Osteocyte (in vitro differentiated cells): ENCODE results near the gene MRAP. TPM values are rescaled to one million over a fixed set of nuclear protein-coding genes. Genes with fewer than 3 reads are reported as not detected.

Experiments used
- DNase-seq: peaks from one replicate; pipeline ENCODE4 v3.0.0; 2021; ENCODE audit warnings: mixed read lengths; ENCODE audit not compliant: unreplicated experiment; ENCODE audit errors: extremely low spot score
- H3K27ac Mint-ChIP-seq: one replicate; pipeline ENCODE4 v1.8.0; 2021; ENCODE audit warnings: mild to moderate bottlenecking, mixed read lengths; ENCODE audit not compliant: unreplicated experiment
- H3K27me3 Mint-ChIP-seq: one replicate; pipeline ENCODE4 v1.8.0; 2021; ENCODE audit warnings: mixed read lengths; ENCODE audit not compliant: unreplicated experiment
- H3K36me3 Mint-ChIP-seq: one replicate; pipeline ENCODE4 v1.8.0; 2021; ENCODE audit warnings: mixed read lengths; ENCODE audit not compliant: unreplicated experiment
- H3K4me1 Mint-ChIP-seq: one replicate; pipeline ENCODE4 v1.8.0; 2021; ENCODE audit warnings: mixed read lengths; ENCODE audit not compliant: unreplicated experiment
- H3K4me3 Mint-ChIP-seq: one replicate; pipeline ENCODE4 v1.8.0; 2021; ENCODE audit warnings: mild to moderate bottlenecking, moderate library complexity, mixed read lengths; ENCODE audit not compliant: unreplicated experiment
- H3K9me3 Mint-ChIP-seq: one replicate; pipeline ENCODE4 v1.8.0; 2021; ENCODE audit warnings: mixed read lengths; ENCODE audit not compliant: unreplicated experiment
- total RNA-seq: library from RNA; stranded (reverse); gene quantifications from 2 replicates; pipeline ENCODE4 v1.2.1, GENCODE V29; 2021
- TF ChIP-seq, protein P1 (sequence below): fragments of 200-600 bp; sonication (generic); IDR thresholded peaks from 2 replicates; pipeline ENCODE4 v1.5.0; 2021; ENCODE audit warnings: antibody characterized with exemption, mild to moderate bottlenecking, moderate library complexity

Gene MRAP
- total RNA-seq, 1 donor from 2014 or later = not detected

DNA sequence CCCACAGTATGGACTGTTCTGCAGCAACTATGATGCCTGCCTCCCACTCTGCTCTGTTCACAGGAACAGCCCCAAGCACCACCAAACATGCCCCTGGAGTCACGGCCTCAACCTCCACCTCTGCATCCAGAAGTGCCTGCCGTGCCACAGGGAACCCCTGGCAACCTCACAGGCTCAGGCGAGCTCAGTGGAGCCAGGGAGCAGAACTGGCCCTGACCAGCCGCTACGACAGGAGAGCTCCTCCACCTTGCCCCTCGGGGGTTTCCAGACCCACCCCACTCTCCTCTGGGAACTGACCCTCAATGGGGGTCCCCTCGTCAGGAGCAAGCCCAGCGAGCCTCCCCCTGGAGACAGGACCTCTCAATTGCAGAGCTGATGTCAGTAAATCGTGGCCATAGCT, 13.0 kb downstream of the MRAP start:
- peaks cover 14% of the 10 kb centered on the region for H3K36me3 Mint-ChIP-seq
- no peak overlapping the region for H3K4me3 Mint-ChIP-seq
- DNase-seq = peak; percentile 81
- H3K27me3 Mint-ChIP-seq = no peaks in the 10 kb centered on the region
- H3K27ac Mint-ChIP-seq = no peak overlapping the region
- H3K4me1 Mint-ChIP-seq = no peaks in the 10 kb centered on the region
- no peaks in the 10 kb centered on the region for H3K9me3 Mint-ChIP-seq
- TF ChIP-seq, protein P1, sequence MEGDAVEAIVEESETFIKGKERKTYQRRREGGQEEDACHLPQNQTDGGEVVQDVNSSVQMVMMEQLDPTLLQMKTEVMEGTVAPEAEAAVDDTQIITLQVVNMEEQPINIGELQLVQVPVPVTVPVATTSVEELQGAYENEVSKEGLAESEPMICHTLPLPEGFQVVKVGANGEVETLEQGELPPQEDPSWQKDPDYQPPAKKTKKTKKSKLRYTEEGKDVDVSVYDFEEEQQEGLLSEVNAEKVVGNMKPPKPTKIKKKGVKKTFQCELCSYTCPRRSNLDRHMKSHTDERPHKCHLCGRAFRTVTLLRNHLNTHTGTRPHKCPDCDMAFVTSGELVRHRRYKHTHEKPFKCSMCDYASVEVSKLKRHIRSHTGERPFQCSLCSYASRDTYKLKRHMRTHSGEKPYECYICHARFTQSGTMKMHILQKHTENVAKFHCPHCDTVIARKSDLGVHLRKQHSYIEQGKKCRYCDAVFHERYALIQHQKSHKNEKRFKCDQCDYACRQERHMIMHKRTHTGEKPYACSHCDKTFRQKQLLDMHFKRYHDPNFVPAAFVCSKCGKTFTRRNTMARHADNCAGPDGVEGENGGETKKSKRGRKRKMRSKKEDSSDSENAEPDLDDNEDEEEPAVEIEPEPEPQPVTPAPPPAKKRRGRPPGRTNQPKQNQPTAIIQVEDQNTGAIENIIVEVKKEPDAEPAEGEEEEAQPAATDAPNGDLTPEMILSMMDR = no peak

DNA sequence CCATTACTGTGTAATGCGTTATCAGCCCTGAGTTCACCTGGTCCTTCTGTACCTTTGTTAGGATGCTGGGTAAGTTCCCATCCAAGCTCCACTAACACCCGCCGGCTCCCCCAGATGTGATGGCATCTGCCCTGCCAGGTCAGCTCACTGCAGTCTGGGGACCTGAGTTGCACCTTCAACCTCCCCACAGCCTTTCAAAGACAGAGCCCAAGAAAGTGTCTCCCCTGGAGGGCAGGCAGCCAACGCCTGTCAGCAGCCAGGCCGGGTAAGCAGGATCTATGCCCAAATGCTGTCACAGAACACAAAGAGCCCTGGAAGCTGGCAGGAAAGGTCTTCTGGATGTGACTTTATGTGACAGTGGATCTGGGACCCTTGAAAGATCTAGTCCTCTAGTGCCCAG, 13.7 kb downstream of the MRAP start:
- peak; percentile 76 for DNase-seq
- Mint-ChIP-seq H3K9me3 (no peaks in the 10 kb centered on the region), H3K27ac (no peak overlapping the region), H3K36me3 (peaks cover 12% of the 10 kb centered on the region), H3K4me3 (no peak overlapping the region), H3K4me1 (no peaks in the 10 kb centered on the region), H3K27me3 (no peaks in the 10 kb centered on the region)
- TF ChIP-seq, protein P1 = no peak

DNA sequence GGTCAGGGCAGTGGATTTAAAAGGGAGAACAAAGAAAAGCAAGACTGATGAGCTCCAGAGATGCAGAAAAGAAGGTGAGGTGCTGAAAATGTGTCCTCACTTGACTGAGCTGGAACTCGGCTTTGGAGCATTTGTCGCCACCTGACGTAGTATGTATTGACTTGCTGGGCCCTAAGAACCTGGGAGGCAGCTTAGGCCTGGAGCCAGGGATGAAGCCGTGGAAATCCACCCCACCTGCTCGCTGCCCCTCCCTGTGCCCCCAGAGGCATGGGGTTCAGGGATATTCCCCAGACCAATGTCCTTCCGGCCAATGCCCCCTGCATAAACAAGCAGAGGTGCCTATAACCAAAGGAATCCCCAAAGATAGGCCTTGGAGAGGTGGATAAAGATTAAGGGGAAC, 14.3 kb downstream of the MRAP start:
- Mint-ChIP-seq H3K4me3 (no peak overlapping the region), H3K27ac (no peak overlapping the region), H3K9me3 (no peaks in the 10 kb centered on the region), H3K36me3 (peaks cover 13% of the 10 kb centered on the region), H3K27me3 (no peaks in the 10 kb centered on the region), H3K4me1 (no peaks in the 10 kb centered on the region)
- DNase-seq = peak; percentile 77
- TF ChIP-seq, protein P1 = no peak

DNA sequence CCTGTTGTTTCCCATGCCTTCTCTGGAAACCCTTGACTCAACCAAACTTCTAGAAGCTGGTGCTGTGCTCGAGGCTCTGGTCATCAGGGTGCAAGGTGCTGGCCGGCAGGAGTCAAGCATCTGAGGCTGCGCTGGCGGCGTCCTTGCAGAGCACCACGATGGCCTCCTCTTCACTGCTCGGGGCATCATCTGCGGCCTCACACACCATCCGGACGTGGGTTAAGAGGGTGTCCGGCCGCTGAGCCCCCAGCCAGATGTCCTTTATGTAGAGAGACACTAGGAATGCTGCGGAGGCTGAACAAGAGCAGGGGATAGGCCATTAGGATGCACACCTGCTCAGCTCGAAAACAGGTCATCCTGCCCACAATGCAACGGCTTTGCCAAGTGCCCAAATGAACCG, 16.2 kb downstream of the MRAP start:
- no peaks in the 10 kb centered on the region for H3K27me3 Mint-ChIP-seq
- H3K27ac Mint-ChIP-seq = no peak overlapping the region
- H3K4me1 Mint-ChIP-seq = no peaks in the 10 kb centered on the region

DNA sequence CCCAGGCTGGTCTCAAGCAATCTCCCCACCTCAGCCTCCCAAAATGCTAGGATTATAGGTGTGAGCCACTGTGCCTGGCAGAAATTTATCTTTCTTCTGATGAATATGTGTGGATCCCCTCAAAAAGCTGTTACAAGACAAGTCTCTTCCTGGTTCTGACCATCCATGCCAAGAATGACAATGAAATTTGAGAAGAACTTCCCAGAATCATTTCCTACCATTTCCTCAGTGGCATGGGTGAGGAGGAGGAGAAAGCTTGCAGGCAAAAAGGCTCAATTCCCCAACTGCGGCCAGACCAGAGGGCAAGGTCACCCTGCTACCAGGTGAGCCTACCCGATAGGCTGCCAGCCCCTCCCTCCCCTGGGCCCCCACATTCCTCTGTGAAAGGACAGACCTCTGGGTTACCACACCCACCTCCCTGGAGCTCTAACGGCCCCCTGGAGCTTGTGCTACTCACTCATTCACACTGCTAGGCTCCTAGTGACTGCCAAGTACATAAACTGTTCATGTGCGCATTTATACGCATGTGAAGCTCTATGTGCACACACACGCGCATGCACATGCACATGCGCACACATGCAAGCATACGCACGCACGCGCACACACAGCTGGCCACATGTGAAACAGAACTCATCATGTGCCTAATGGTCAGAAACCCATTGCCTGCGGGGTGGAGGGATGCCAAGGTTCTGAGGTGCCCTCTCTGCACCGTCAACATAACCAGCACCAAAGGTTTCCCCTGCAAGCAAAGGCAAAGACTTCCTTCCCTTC, 17.0 kb downstream of the MRAP start:
- TF ChIP-seq, protein P1 = no peak
- H3K27me3 Mint-ChIP-seq = no peaks in the 10 kb centered on the region
- H3K4me1 Mint-ChIP-seq = no peaks in the 10 kb centered on the region
- peaks cover 35% of the 10 kb centered on the region for H3K36me3 Mint-ChIP-seq
- no peaks in the 10 kb centered on the region for H3K9me3 Mint-ChIP-seq
- H3K4me3 Mint-ChIP-seq = no peak overlapping the region
- no peak overlapping the region for H3K27ac Mint-ChIP-seq
- no peak for DNase-seq

More for the DNA sequence above, 16.2 kb downstream of the MRAP start:
- Mint-ChIP-seq H3K9me3 (no peaks in the 10 kb centered on the region), H3K4me3 (no peak overlapping the region), H3K36me3 (peaks cover 29% of the 10 kb centered on the region)
- DNase-seq = no peak
- TF ChIP-seq, protein P1 = no peak
